Neural progenitor cell (in vitro differentiated cells): ENCODE results near the gene CNTN5.

Experiments
- CTCF ChIP-seq: fragments of 200-600 bp; sonication (generic); IDR thresholded peaks from 2 replicates; pipeline ENCODE4 v1.5.1; 2017; ENCODE audit warnings: antibody characterized with exemption, mild to moderate bottlenecking
- EZH2 ChIP-seq: fragments of 200-600 bp; sonication (generic); IDR thresholded peaks from 2 replicates; pipeline ENCODE4 v1.6.1; 2017; ENCODE audit warnings: antibody characterized with exemption, mild to moderate bottlenecking, moderate library complexity
- EZH2phosphoT487 ChIP-seq: fragments of 200-600 bp; sonication (generic); IDR thresholded peaks from 2 replicates; pipeline ENCODE4 v1.6.1; 2017; ENCODE audit warnings: antibody characterized with exemption

- TF ChIP-seq CTCF = no peak
- TF ChIP-seq EZH2 = no peak
- no peak for TF ChIP-seq EZH2phosphoT487
Measured at GRCh38 chr11:99585606-99586005, 564.9 kb downstream of the CNTN5 start.
